ENCODE results near the gene RAMP1.

DNA sequence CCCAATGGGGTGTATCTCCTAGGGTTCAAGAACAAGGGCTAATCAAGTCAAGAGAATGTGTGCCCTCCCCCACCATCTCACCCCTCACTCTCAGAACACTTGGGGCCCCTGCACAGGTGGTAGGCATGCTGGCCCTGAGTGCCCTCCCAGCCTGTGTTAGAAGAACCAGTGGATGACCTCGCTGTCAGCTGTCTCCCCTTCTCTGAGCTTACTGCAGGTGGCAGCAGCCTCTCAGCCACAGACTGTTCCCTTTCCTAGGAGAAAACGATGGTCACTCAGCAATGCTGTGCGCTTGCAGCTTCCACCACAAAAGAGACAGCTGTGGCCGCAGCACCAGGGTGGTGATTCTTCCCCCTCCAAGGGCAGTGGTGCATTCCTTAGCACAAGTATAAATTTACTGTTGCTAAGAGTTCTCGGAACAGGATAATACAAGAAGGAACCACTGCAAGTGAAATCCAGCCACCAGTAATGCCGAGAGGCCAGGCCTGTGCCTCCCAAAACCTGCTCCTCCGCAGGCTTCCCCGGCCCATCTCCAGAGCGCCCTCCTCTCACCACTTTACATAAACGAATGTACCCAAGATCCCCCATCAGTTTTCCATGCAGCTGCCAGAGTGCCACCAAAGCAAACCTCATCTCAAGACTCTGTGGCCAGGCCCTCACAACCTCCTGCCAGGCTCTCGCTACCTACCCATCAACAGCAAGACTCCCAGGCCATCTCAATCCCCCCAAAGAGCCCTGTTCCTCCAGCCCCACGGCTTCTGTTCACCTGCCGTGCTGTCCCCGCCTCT, 935 bp upstream of the RAMP1 start:
- no peak for TF ChIP-seq POLR2A (IDR thresholded peaks at IDR 0.05)
- TF ChIP-seq, protein P1, sequence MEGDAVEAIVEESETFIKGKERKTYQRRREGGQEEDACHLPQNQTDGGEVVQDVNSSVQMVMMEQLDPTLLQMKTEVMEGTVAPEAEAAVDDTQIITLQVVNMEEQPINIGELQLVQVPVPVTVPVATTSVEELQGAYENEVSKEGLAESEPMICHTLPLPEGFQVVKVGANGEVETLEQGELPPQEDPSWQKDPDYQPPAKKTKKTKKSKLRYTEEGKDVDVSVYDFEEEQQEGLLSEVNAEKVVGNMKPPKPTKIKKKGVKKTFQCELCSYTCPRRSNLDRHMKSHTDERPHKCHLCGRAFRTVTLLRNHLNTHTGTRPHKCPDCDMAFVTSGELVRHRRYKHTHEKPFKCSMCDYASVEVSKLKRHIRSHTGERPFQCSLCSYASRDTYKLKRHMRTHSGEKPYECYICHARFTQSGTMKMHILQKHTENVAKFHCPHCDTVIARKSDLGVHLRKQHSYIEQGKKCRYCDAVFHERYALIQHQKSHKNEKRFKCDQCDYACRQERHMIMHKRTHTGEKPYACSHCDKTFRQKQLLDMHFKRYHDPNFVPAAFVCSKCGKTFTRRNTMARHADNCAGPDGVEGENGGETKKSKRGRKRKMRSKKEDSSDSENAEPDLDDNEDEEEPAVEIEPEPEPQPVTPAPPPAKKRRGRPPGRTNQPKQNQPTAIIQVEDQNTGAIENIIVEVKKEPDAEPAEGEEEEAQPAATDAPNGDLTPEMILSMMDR (IDR thresholded peaks at IDR 0.05) = peak; percentile 73 to 88 (median 82)

Measured in right lobe of liver (tissue), 4 donors.